DOHH2 (cell line): ENCODE data around the gene PPP2R2B.

ENCODE experiments used
- EZH2phosphoT487 ChIP-seq: fragments of 200-600 bp; sonication (generic); IDR thresholded peaks from 2 replicates; pipeline ENCODE4 v1.6.1; 2017; ENCODE audit warnings: borderline replicate concordance, mild to moderate bottlenecking, antibody characterized with exemption, low read length, moderate library complexity, mixed read lengths
- TF ChIP-seq, protein P1 (sequence below): fragments of 200-600 bp; sonication (generic); IDR thresholded peaks from one replicate; pipeline ENCODE4 v1.5.1; 2014; ENCODE audit warnings: antibody characterized with exemption, mild to moderate bottlenecking, low read depth, low read length; ENCODE audit not compliant: poor library complexity, severe bottlenecking

DNA sequence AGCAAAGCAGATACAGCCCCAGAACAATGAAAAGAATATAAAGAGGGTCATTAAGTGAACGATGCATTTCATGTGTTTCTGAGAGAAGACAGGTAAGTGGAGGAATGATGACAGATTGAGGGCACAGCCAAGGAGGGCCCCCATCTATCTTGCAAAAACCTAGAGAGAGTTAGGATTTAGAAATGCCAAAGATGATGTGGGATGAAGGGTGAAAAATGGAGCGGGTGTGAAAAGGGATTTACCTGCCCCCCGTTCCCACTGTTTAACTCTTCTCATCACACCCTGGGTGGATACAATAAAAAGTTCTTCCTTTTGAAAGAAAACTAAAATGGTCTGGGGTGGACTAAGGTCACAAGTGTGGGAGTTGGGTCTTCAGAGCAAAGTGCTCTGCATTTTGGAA lies 18.5 kb upstream of the PPP2R2B start:
- TF ChIP-seq, protein P1, sequence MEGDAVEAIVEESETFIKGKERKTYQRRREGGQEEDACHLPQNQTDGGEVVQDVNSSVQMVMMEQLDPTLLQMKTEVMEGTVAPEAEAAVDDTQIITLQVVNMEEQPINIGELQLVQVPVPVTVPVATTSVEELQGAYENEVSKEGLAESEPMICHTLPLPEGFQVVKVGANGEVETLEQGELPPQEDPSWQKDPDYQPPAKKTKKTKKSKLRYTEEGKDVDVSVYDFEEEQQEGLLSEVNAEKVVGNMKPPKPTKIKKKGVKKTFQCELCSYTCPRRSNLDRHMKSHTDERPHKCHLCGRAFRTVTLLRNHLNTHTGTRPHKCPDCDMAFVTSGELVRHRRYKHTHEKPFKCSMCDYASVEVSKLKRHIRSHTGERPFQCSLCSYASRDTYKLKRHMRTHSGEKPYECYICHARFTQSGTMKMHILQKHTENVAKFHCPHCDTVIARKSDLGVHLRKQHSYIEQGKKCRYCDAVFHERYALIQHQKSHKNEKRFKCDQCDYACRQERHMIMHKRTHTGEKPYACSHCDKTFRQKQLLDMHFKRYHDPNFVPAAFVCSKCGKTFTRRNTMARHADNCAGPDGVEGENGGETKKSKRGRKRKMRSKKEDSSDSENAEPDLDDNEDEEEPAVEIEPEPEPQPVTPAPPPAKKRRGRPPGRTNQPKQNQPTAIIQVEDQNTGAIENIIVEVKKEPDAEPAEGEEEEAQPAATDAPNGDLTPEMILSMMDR = no peak
- no peak for TF ChIP-seq EZH2phosphoT487
